Stomach (tissue), 9 donors: Measurements from ENCODE around the gene QPRT. TPM values are rescaled to one million over a fixed set of nuclear protein-coding genes. Genes with fewer than 3 reads are reported as not detected.
A peak's percentile ranks its signal among the peaks of the same experiment; 100 is the strongest.
"Not testable (repeated sequence)": the region's sequence is repeated elsewhere in the genome, so short reads cannot be mapped to it uniquely, and the experiment has no call there.

Experiments used
- DNase-seq, 2 donors: peaks; one replicate each; pipeline versions ENCODE4 v3.0.0 to v3.0.0-alpha.2; 2013 to 2019
- H3K27ac ChIP-seq, 5 donors: fragments of 200-600 bp in 4 of 5; sonication (generic) in 4 of 5; one replicate each; pipeline ENCODE4 v1.5.1; 2013 to 2019; ENCODE audit warnings: mild to moderate bottlenecking in 1 of 5, moderate library complexity in 1 of 5
- H3K27me3 ChIP-seq, 3 donors: fragments of 200-600 bp; sonication (generic); one replicate each; pipeline ENCODE4 v1.5.1; 2017 to 2019; ENCODE audit warnings: mixed run types in 1 of 3
- H3K36me3 ChIP-seq, 4 donors: fragments of 200-600 bp; sonication (generic); 1 replicate in 3 of 4; 2 replicates in 1 of 4; pipeline ENCODE4 v1.5.1; 2016 to 2019
- H3K4me1 ChIP-seq, 4 donors: fragments of 200-600 bp; sonication (generic); one replicate each; pipeline ENCODE4 v1.5.1; 2016 to 2019
- H3K4me3 ChIP-seq, 4 donors: fragments of 200-600 bp; sonication (generic) in 3 of 4; one replicate each; pipeline ENCODE4 v1.5.1; 2016 to 2019; ENCODE audit warnings: mild to moderate bottlenecking in 1 of 4
- H3K9me3 ChIP-seq, 4 donors: fragments of 200-600 bp; sonication (generic); one replicate each; pipeline ENCODE4 v1.5.1; 2016 to 2019
- EP300 ChIP-seq: sonication (generic); formaldehyde crosslinking; IDR thresholded peaks from one replicate; pipeline ENCODE4 v1.6.1; 2017; ENCODE audit warnings: antibody characterized with exemption
- POLR2A ChIP-seq, 4 donors: fragments of 450-650 bp; IDR thresholded peaks; one replicate each; pipeline ENCODE4 v1.6.1; 2016; ENCODE audit warnings: antibody characterized with exemption in 4 of 4, control low read depth in 2 of 4, mild to moderate bottlenecking in 1 of 4, moderate library complexity in 1 of 4
- POLR2AphosphoS5 ChIP-seq, 3 donors: sonication (generic); formaldehyde crosslinking; IDR thresholded peaks; one replicate each; pipeline ENCODE4 v1.6.1; 2016; ENCODE audit warnings: antibody characterized with exemption in 3 of 3
- WGBS, 5 donors: extraction: QIAGEN DNeasy Blood & Tissue Kit in 3 of 5; methylation state at CpG; one replicate each; pipeline versions ENCODE4 v1.1.5 to v1.1.7; 2013 to 2018; 5-methylcytosine and 5-hydroxymethylcytosine counted together
- intact Hi-C: fragments of 100-400 bp; cut with DNase I; formaldehyde crosslinking; loops from one replicate; pipeline ENCODE4 v1.15.1; 2023; ENCODE audit warnings: low total_unique reads
- polyA plus RNA-seq, 3 donors: library from polyadenylated mRNA; stranded (reverse); fragments of 200-250 nt; gene quantifications; one replicate each; pipeline ENCODE4 v1.2.3, GENCODE V29; 2013
- total RNA-seq, 5 donors: library from RNA; depleted of rRNA; stranded (reverse); fragments of >200 nt; gene quantifications; one replicate each; pipeline versions ENCODE4 v1.1.0 to v1.2.3, GENCODE V29; 2014 to 2016
- TF ChIP-seq, protein P1 (sequence below), 7 experiments: fragments of 450-650 bp in 4 of 7; fragments of 200-600 bp in 3 of 7; sonication (generic) in 3 of 7; IDR thresholded peaks; one replicate each; pipeline ENCODE4 v1.5.1; 2016 to 2019; ENCODE audit warnings: antibody characterized with exemption in 7 of 7, control low read depth in 2 of 7, mild to moderate bottlenecking in 1 of 7
- donor health status: healthy with polysubstance abuse.
- donor health status: Bipolar disorder and iron deficiency.
- donor health status: healthy.

Gene QPRT
- total and polyA plus RNA-seq, 8 donors, result 2.4 to 114 (median 7.5) TPM; not detected in 1

- H3K27ac ChIP-seq, result no peak overlapping the region
- no peak for DNase-seq
- 73 to 85% (median 78%) methylated on average over 9 of the region's 9 CpGs for WGBS, 5 donors
- TF ChIP-seq, protein P1, sequence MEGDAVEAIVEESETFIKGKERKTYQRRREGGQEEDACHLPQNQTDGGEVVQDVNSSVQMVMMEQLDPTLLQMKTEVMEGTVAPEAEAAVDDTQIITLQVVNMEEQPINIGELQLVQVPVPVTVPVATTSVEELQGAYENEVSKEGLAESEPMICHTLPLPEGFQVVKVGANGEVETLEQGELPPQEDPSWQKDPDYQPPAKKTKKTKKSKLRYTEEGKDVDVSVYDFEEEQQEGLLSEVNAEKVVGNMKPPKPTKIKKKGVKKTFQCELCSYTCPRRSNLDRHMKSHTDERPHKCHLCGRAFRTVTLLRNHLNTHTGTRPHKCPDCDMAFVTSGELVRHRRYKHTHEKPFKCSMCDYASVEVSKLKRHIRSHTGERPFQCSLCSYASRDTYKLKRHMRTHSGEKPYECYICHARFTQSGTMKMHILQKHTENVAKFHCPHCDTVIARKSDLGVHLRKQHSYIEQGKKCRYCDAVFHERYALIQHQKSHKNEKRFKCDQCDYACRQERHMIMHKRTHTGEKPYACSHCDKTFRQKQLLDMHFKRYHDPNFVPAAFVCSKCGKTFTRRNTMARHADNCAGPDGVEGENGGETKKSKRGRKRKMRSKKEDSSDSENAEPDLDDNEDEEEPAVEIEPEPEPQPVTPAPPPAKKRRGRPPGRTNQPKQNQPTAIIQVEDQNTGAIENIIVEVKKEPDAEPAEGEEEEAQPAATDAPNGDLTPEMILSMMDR (IDR thresholded peaks at IDR 0.05), result no peak
- no peak for TF ChIP-seq POLR2AphosphoS5 (IDR thresholded peaks at IDR 0.05)
- no peak for TF ChIP-seq EP300
- no peak for TF ChIP-seq POLR2A (IDR thresholded peaks at IDR 0.05)
- no peaks in the 10 kb centered on the region for H3K9me3 ChIP-seq
- peaks cover 0 to 12% (median 0%) of the 10 kb centered on the region in 3 donors for H3K27me3 ChIP-seq
- intact Hi-C loops, result loop anchor here (5.0 kb wide), 1 partner anchor 50 kb away; the partner anchor contains the start of gene ZG16
- peaks cover 0 to 6% (median 0%) of the 10 kb centered on the region in 4 donors for H3K4me1 ChIP-seq
- no peaks in the 10 kb centered on the region for H3K36me3 ChIP-seq
- no peak overlapping the region for H3K4me3 ChIP-seq
These were observed 47.9 kb downstream of the QPRT start for GRCh38 chr16:29726845-29727377.

- intact Hi-C loops, result loop anchor here (5.0 kb wide), 1 partner anchor 50 kb away; the partner anchor contains the start of gene ZG16
- DNase-seq, result no peak
- no peak overlapping the region for H3K27ac ChIP-seq
- H3K4me1 ChIP-seq, result peaks cover 0 to 6% (median 0%) of the 10 kb centered on the region in 4 donors
- TF ChIP-seq EP300 (no peak), POLR2AphosphoS5 (IDR thresholded peaks at IDR 0.05) (no peak), POLR2A (IDR thresholded peaks at IDR 0.05) (no peak)
- TF ChIP-seq, protein P1 (IDR thresholded peaks at IDR 0.05), result no peak
- no peaks in the 10 kb centered on the region for H3K36me3 ChIP-seq
- 78 to 84% (median 82%) methylated on average over 7 of the region's 7 CpGs for WGBS, 5 donors
- peaks cover 0 to 12% (median 0%) of the 10 kb centered on the region in 3 donors for H3K27me3 ChIP-seq
- no peak overlapping the region for H3K4me3 ChIP-seq
- H3K9me3 ChIP-seq, result no peaks in the 10 kb centered on the region
These were observed 48.5 kb downstream of the QPRT start for GRCh38 chr16:29727452-29727851.

GRCh38 chr16:29729116-29729521 lies 50.1 kb downstream of the QPRT start:
- Histone ChIP-seq H3K9me3 (no peaks in the 10 kb centered on the region), H3K27me3 (peaks cover 0 to 16% (median 0%) of the 10 kb centered on the region in 3 donors), H3K36me3 (no peaks in the 10 kb centered on the region), H3K27ac (no peak overlapping the region), H3K4me1 (peaks cover 0 to 6% (median 0%) of the 10 kb centered on the region in 4 donors), H3K4me3 (no peak overlapping the region)
- peak in 1 of 2 donors; percentile 59 for DNase-seq
- 33 to 59% (median 46%) methylated on average over 5 to 6 of the region's 6 CpGs for WGBS, 5 donors
- intact Hi-C loops, result loop anchor here (5.0 kb wide), 1 partner anchor 48 kb away; the partner anchor contains the start of gene ZG16
- TF ChIP-seq, protein P1 (IDR thresholded peaks at IDR 0.05), result peak in 4 of 7 experiments; percentile 18 to 40 (median 32)
- no peak for TF ChIP-seq EP300
- no peak for TF ChIP-seq POLR2A (IDR thresholded peaks at IDR 0.05)
- TF ChIP-seq POLR2AphosphoS5 (IDR thresholded peaks at IDR 0.05), result no peak

DNA sequence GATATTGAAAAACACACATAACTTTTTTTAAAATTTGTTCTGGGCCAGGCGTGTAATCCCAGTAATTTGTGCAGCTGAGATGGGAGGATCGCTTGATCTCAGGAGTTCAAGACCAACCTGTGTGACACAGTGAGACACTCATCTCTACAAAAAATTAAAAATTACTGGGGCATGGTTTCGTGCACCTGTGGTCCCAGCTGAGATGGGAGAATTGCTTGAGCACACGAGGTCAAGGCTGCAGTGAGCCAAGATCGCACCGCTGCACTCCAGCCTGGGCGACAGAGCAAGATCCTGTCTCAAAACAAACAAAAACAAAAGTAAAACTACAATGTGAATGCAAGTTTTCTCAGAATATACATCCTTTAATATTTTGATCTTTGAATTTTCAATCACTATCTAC lies 51.7 kb downstream of the QPRT start:
- WGBS, 5 donors, result 69 to 73% (median 69%) methylated on average over 7 of the region's 7 CpGs
- intact Hi-C loops, result no loop called here

DNA sequence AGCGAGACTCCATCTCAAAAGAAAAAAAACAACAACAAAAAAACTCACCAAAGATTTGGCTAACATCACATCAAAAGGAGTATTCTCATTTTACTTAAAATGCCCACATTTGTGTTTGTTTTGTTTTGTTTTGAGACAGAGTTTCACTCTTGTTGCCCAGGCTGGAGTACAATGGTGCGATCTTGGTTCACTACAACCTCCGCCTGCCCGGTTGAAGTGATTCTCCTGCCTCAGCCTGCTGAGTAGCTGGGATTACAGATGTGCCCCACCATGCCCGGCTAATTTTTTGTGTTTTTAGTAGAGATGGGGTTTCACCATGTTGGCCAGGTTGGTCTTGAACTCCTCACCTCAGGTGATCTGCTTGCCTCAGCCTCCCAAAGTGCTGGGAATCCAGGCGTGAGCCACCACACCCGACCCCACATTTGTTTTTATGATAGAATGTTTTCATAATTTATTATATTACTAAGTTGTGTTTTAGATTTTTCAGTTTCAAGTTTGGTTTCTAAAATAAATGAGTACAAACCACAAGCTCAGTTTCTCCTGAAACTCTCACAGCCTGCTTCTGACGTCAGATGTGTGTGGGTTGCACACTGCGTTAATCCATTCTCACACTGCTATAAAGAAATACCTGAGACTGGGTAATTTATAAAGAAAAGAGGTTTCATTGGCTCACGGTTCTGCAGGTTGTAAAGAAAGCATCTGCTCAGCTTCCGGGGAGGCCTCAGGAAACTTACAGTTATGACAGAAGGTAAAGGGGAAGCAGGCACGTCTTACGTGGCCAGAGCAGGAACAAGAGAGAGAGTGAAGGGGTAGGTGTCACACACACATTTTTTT lies 53.0 kb downstream of the QPRT start:
- H3K4me3 ChIP-seq, intact Hi-C loops, H3K4me1 ChIP-seq, H3K27ac ChIP-seq, H3K36me3 ChIP-seq, H3K9me3 ChIP-seq, DNase-seq: not testable (repeated sequence)
- H3K27me3 ChIP-seq, result peaks cover 0 to 33% (median 0%) of the 10 kb centered on the region in 3 donors
- 69 to 83% (median 79%) methylated on average over 13 of the region's 13 CpGs for WGBS, 5 donors

More for the DNA sequence above, 51.7 kb downstream of the QPRT start:
- Histone ChIP-seq H3K27ac (no peak overlapping the region), H3K36me3 (no peaks in the 10 kb centered on the region), H3K27me3 (peaks cover 0 to 31% (median 0%) of the 10 kb centered on the region in 3 donors), H3K4me3 (no peak overlapping the region), H3K4me1 (peaks cover 0 to 6% (median 0%) of the 10 kb centered on the region in 4 donors), H3K9me3 (no peaks in the 10 kb centered on the region)
- DNase-seq, result no peak
- TF ChIP-seq, protein P1 (IDR thresholded peaks at IDR 0.05), result no peak
- TF ChIP-seq EP300 (no peak), POLR2A (IDR thresholded peaks at IDR 0.05) (no peak), POLR2AphosphoS5 (IDR thresholded peaks at IDR 0.05) (no peak)
